ENCODE data around the gene ZBTB46. TPM values are rescaled to one million over a fixed set of nuclear protein-coding genes. Genes with fewer than 3 reads are reported as not detected.

ZBTB46 gene
- total RNA-seq, 1 donor: 36.4 TPM

- DNase-seq (ENCODE audit: low read depth in 2 of 3, low spot score in 2 of 3): no peak
Observed at GRCh38 chr20:63698739-63699465, 132.2 kb downstream of the ZBTB46 start.

- DNase-seq (ENCODE audit: low read depth in 2 of 3, low spot score in 2 of 3): no peak
Observed at GRCh38 chr20:63697868-63698545, 133.1 kb downstream of the ZBTB46 start.

- DNase-seq (ENCODE audit: low read depth in 2 of 3, low spot score in 2 of 3): peak in 1 of 3 donors; percentile 40
Observed at GRCh38 chr20:63697357-63697867, 133.7 kb downstream of the ZBTB46 start.

GRCh38 chr20:63696628-63697356 is 134.3 kb downstream of the ZBTB46 start, which contains the start of gene TNFRSF6B:
TSS of gene TNFRSF6B (plus strand) at chr20:63696652. CDS start at chr20:63696768, 116 bp downstream.
- DNase-seq (ENCODE audit: low read depth in 2 of 3, low spot score in 2 of 3): no peak

GRCh38 chr20:63696306-63696627 is 134.8 kb downstream of the ZBTB46 start:
- peak in 2 of 3 donors; percentile 83 to 89 for DNase-seq (ENCODE audit: low read depth in 2 of 3, low spot score in 2 of 3)

- DNase-seq (ENCODE audit: low read depth in 2 of 3, low spot score in 2 of 3): no peak
Observed at GRCh38 chr20:63695424-63696305, 135.4 kb downstream of the ZBTB46 start.

- no peak for DNase-seq (ENCODE audit: low read depth in 2 of 3, low spot score in 2 of 3)
Observed at GRCh38 chr20:63694584-63695423, 136.3 kb downstream of the ZBTB46 start.

GRCh38 chr20:63693733-63694583 is 137.1 kb downstream of the ZBTB46 start:
- DNase-seq (ENCODE audit: low read depth in 2 of 3, low spot score in 2 of 3): no peak

Small RNAs within 50 kb of the gene (small RNA-seq; reads per million reads assigned to genes)
- not detected for gene LIME1
- gene TNFRSF6B: not detected

Other genes starting within 250 kb of the ZBTB46 start
- 11.8 TPM for gene GMEB2, start 204.2 kb downstream of the ZBTB46 start, total RNA-seq
- gene STMN3, start 177.8 kb downstream of the ZBTB46 start, total RNA-seq: 97.2 TPM
- gene RTEL1, start 173.0 kb downstream of the ZBTB46 start, total RNA-seq: 13.5 TPM
- gene TNFRSF6B, start 134.6 kb downstream of the ZBTB46 start, total RNA-seq: 0.54 TPM
- gene ARFRP1, start 123.3 kb downstream of the ZBTB46 start, total RNA-seq: 52.0 TPM
- 33.4 TPM for gene ZGPAT, start 123.2 kb downstream of the ZBTB46 start, total RNA-seq
- 15.6 TPM for gene LIME1, start 94.6 kb downstream of the ZBTB46 start, total RNA-seq
- 14.3 TPM for gene SLC2A4RG, start 91.5 kb downstream of the ZBTB46 start, total RNA-seq
- 0.27 TPM for gene ABHD16B, start 30.2 kb upstream of the ZBTB46 start, total RNA-seq
- 47.7 TPM for gene TPD52L2, start 34.0 kb upstream of the ZBTB46 start, total RNA-seq
- 38.5 TPM for gene DNAJC5, start 63.9 kb upstream of the ZBTB46 start, total RNA-seq
- gene UCKL1, start 125.2 kb upstream of the ZBTB46 start, total RNA-seq: 51.4 TPM
- gene ZNF512B, start 138.7 kb upstream of the ZBTB46 start, total RNA-seq: 24.8 TPM
- gene SAMD10, start 148.4 kb upstream of the ZBTB46 start, total RNA-seq: 27.7 TPM
- gene PRPF6, start 149.9 kb upstream of the ZBTB46 start, total RNA-seq: 116 TPM
- 3.0 TPM for gene C20orf204, start 204.9 kb upstream of the ZBTB46 start, total RNA-seq
- 0.54 TPM for gene SOX18, start 218.4 kb upstream of the ZBTB46 start, total RNA-seq
- 32.6 TPM for gene TCEA2, start 231.9 kb upstream of the ZBTB46 start, total RNA-seq
- gene RGS19, start 248.3 kb upstream of the ZBTB46 start, total RNA-seq: 75.1 TPM
- 10.5 TPM for gene OPRL1, start 248.8 kb upstream of the ZBTB46 start, total RNA-seq